Vagina (tissue), 2 donors: ENCODE results near the gene FAM120B. TPM values are rescaled to one million over a fixed set of nuclear protein-coding genes. Genes with fewer than 3 reads are reported as not detected.

Experiments
- DNase-seq, 2 donors: peaks; one replicate each; pipeline ENCODE4 v3.0.0-alpha.2; 2017; ENCODE audit errors: extremely low spot score in 2 of 2
- H3K27ac ChIP-seq: fragments of 200-600 bp; sonication (generic); one replicate; pipeline ENCODE4 v1.5.1; 2019
- H3K27me3 ChIP-seq: fragments of 200-600 bp; sonication (generic); one replicate; pipeline ENCODE4 v1.5.1; 2019
- H3K36me3 ChIP-seq, 2 donors: fragments of 200-600 bp; sonication (generic); one replicate each; pipeline ENCODE4 v1.5.1; 2017 to 2019
- H3K4me1 ChIP-seq: fragments of 200-600 bp; sonication (generic); one replicate; pipeline ENCODE4 v1.5.1; 2019
- H3K4me3 ChIP-seq, 2 donors: fragments of 200-600 bp; sonication (generic); 1 replicate in 1 of 2; 2 replicates in 1 of 2; pipeline ENCODE4 v1.5.1; 2016 to 2019
- H3K9me3 ChIP-seq: fragments of 200-600 bp; sonication (generic); one replicate; pipeline ENCODE4 v1.5.1; 2019
- CTCF ChIP-seq, 3 experiments: fragments of 450-650 bp in 2 of 3; fragments of 200-600 bp in 1 of 3; sonication (generic) in 1 of 3; IDR thresholded peaks; one replicate each; pipeline ENCODE4 v1.5.1; 2017 to 2019; ENCODE audit warnings: antibody characterized with exemption in 3 of 3, mild to moderate bottlenecking in 2 of 3, moderate library complexity in 2 of 3
- POLR2A ChIP-seq, 2 donors: fragments of 450-650 bp; IDR thresholded peaks; one replicate each; pipeline ENCODE4 v1.6.1; 2017; ENCODE audit warnings: antibody characterized with exemption in 2 of 2, mild to moderate bottlenecking in 2 of 2, moderate library complexity in 2 of 2
- POLR2AphosphoS5 ChIP-seq, 2 donors: sonication (generic); formaldehyde crosslinking; IDR thresholded peaks; one replicate each; pipeline ENCODE4 v1.9.0; 2017; ENCODE audit warnings: antibody characterized with exemption in 2 of 2, mild to moderate bottlenecking in 2 of 2, low read depth in 1 of 2; ENCODE audit not compliant: insufficient read depth in 1 of 2
- intact Hi-C: fragments of 100-400 bp; cut with DNase I; formaldehyde crosslinking; loops from one replicate; pipeline ENCODE4 v1.15.1; 2023
- total RNA-seq: library from RNA; depleted of rRNA; stranded (reverse); fragments of >200 nt; gene quantifications from one replicate; pipeline ENCODE4 v1.2.3, GENCODE V29; 2016

FAM120B gene
- total RNA-seq, 1 donor from 2014 or later, result 34.6 TPM

GRCh38 chr6:170265655-170266054 is 40.9 kb upstream of the FAM120B start:
- DNase-seq, result no peak
- no peak for TF ChIP-seq POLR2A (IDR thresholded peaks at IDR 0.05)
- TF ChIP-seq CTCF (IDR thresholded peaks at IDR 0.05), result no peak
- TF ChIP-seq POLR2AphosphoS5 (IDR thresholded peaks at IDR 0.05; ENCODE audit: insufficient read depth in 1 of 2, low read depth in 1 of 2), result no peak
- Histone ChIP-seq H3K4me3 (no peak overlapping the region), H3K9me3 (no peaks in the 10 kb centered on the region), H3K27me3 (no peaks in the 10 kb centered on the region), H3K36me3 (no peaks in the 10 kb centered on the region), H3K4me1 (peaks cover 6% of the 10 kb centered on the region), H3K27ac (no peak overlapping the region)
- intact Hi-C loops, result no loop called here

- H3K36me3 ChIP-seq, result no peaks in the 10 kb centered on the region
- intact Hi-C loops, result no loop called here
- TF ChIP-seq POLR2A (IDR thresholded peaks at IDR 0.05) (no peak), CTCF (IDR thresholded peaks at IDR 0.05) (no peak), POLR2AphosphoS5 (IDR thresholded peaks at IDR 0.05; ENCODE audit: insufficient read depth in 1 of 2, low read depth in 1 of 2) (no peak)
- H3K27ac ChIP-seq, result no peak overlapping the region
- DNase-seq, result no peak
- no peaks in the 10 kb centered on the region for H3K9me3 ChIP-seq
- no peaks in the 10 kb centered on the region for H3K27me3 ChIP-seq
- H3K4me3 ChIP-seq, result no peak overlapping the region
- H3K4me1 ChIP-seq, result peaks cover 6% of the 10 kb centered on the region
Observed at GRCh38 chr6:170266061-170266825, 40.3 kb upstream of the FAM120B start.

- Histone ChIP-seq H3K9me3 (no peaks in the 10 kb centered on the region), H3K4me1 (peaks cover 6% of the 10 kb centered on the region), H3K36me3 (no peaks in the 10 kb centered on the region), H3K4me3 (no peak overlapping the region), H3K27ac (no peak overlapping the region), H3K27me3 (no peaks in the 10 kb centered on the region)
- no peak for TF ChIP-seq CTCF (IDR thresholded peaks at IDR 0.05)
- TF ChIP-seq POLR2AphosphoS5 (IDR thresholded peaks at IDR 0.05; ENCODE audit: insufficient read depth in 1 of 2, low read depth in 1 of 2), result no peak
- TF ChIP-seq POLR2A (IDR thresholded peaks at IDR 0.05), result no peak
- DNase-seq, result no peak
- intact Hi-C loops, result no loop called here
Observed at GRCh38 chr6:170267688-170268087, 38.9 kb upstream of the FAM120B start.

- intact Hi-C loops, result no loop called here
- Histone ChIP-seq H3K4me3 (no peak overlapping the region), H3K9me3 (no peaks in the 10 kb centered on the region), H3K36me3 (no peaks in the 10 kb centered on the region), H3K4me1 (peaks cover 6% of the 10 kb centered on the region), H3K27me3 (no peaks in the 10 kb centered on the region), H3K27ac (no peak overlapping the region)
- no peak for DNase-seq
- TF ChIP-seq POLR2A (IDR thresholded peaks at IDR 0.05), result no peak
- no peak for TF ChIP-seq POLR2AphosphoS5 (IDR thresholded peaks at IDR 0.05; ENCODE audit: insufficient read depth in 1 of 2, low read depth in 1 of 2)
- TF ChIP-seq CTCF (IDR thresholded peaks at IDR 0.05), result no peak
Observed at GRCh38 chr6:170268216-170269129, 38.1 kb upstream of the FAM120B start.
